Keratinocyte (primary cell): ENCODE data around the gene ITCH. TPM values are rescaled to one million over a fixed set of nuclear protein-coding genes. Genes with fewer than 3 reads are reported as not detected.
"Not testable (repeated sequence)": the region's sequence is repeated elsewhere in the genome, so short reads cannot be mapped to it uniquely, and the experiment has no call there.

Source experiments
- DNase-seq: peaks from one replicate; pipeline ENCODE4 v3.0.0-alpha.2; 2011; ENCODE audit warnings: low read depth, missing footprints, low spot score
- FAIRE-seq: peaks from 2 replicates; lab custom pipeline; 2011; peaks lifted over from hg19 to GRCh38; lab: Jason Lieb, UNC
- H2AFZ ChIP-seq: 2 replicates; pipeline ENCODE4 v1.6.0; 2012; ENCODE audit warnings: low read length, control low read depth, inconsistent platforms; ENCODE audit not compliant: control insufficient read depth
- H3K27ac ChIP-seq: 2 replicates; pipeline ENCODE4 v1.5.1; 2011; ENCODE audit warnings: low read length; ENCODE audit not compliant: control insufficient read depth, insufficient read depth
- H3K27me3 ChIP-seq: 3 replicates; pipeline ENCODE4 v1.6.0; 2011; ENCODE audit warnings: low read length; ENCODE audit not compliant: control insufficient read depth, insufficient read depth; ENCODE audit errors: extremely low read depth
- H3K36me3 ChIP-seq, 2 experiments: 2 replicates in 1 of 2; 3 replicates in 1 of 2; pipeline ENCODE4 v1.5.1; 2011; ENCODE audit warnings: low read length in 2 of 2, mild to moderate bottlenecking in 1 of 2; ENCODE audit not compliant: control insufficient read depth in 2 of 2, insufficient read depth in 2 of 2; ENCODE audit errors: extremely low read depth in 1 of 2
- H3K4me1 ChIP-seq: 3 replicates; pipeline ENCODE4 v1.5.1; 2011; ENCODE audit warnings: low read length; ENCODE audit not compliant: control insufficient read depth, insufficient read depth; ENCODE audit errors: extremely low read depth
- H3K4me2 ChIP-seq: 3 replicates; pipeline ENCODE4 v1.6.0; 2011; ENCODE audit warnings: low read depth, low read length; ENCODE audit not compliant: control insufficient read depth, insufficient read depth; ENCODE audit errors: extremely low read depth
- H3K4me3 ChIP-seq, 3 experiments: fragments of 200-600 bp in 1 of 3; sonication (generic) in 1 of 3; 2 replicates in 2 of 3; 3 replicates in 1 of 3; pipeline ENCODE4 v1.5.1; 2011 to 2016; ENCODE audit warnings: low read length in 3 of 3, mild to moderate bottlenecking in 3 of 3, control low read depth in 2 of 3, inconsistent platforms in 1 of 3, low read depth in 1 of 3, mixed read lengths in 1 of 3, mixed run types in 1 of 3, moderate library complexity in 1 of 3; ENCODE audit not compliant: control insufficient read depth in 2 of 3, insufficient read depth in 2 of 3; ENCODE audit errors: extremely low read depth in 1 of 3
- H3K79me2 ChIP-seq: 2 replicates; pipeline ENCODE4 v1.6.0; 2012; ENCODE audit warnings: low read length; ENCODE audit not compliant: control insufficient read depth, insufficient read depth
- H3K9ac ChIP-seq: 3 replicates; pipeline ENCODE4 v1.6.0; 2011; ENCODE audit warnings: low read length; ENCODE audit not compliant: control insufficient read depth, insufficient read depth; ENCODE audit errors: extremely low read depth
- H3K9me1 ChIP-seq: 3 replicates; pipeline ENCODE4 v1.6.0; 2011; ENCODE audit warnings: low read length; ENCODE audit not compliant: control insufficient read depth, insufficient read depth; ENCODE audit errors: extremely low read depth
- H3K9me3 ChIP-seq: 2 replicates; pipeline ENCODE4 v1.5.1; 2012; ENCODE audit warnings: low read depth, low read length; ENCODE audit not compliant: control insufficient read depth
- H4K20me1 ChIP-seq: 3 replicates; pipeline ENCODE4 v1.6.0; 2011; ENCODE audit warnings: low read length; ENCODE audit not compliant: control insufficient read depth, insufficient read depth; ENCODE audit errors: extremely low read depth
- CTCF ChIP-seq, 3 experiments: IDR thresholded peaks in 1 of 3; conservative IDR thresholded peaks in 1 of 3; optimal IDR thresholded peaks in 1 of 3; 2 replicates in 2 of 3; 3 replicates in 1 of 3; pipeline versions ENCODE3 to v1.5.1; 2011; ENCODE audit warnings: low read length in 3 of 3, mild to moderate bottlenecking in 3 of 3, moderate library complexity in 2 of 3, control low read depth in 1 of 3, inconsistent platforms in 1 of 3; ENCODE audit not compliant: insufficient read depth in 2 of 3; ENCODE audit errors: extremely low read depth in 1 of 3
- EZH2 ChIP-seq: IDR thresholded peaks from one replicate; pipeline ENCODE4 v1.6.1; 2012; ENCODE audit warnings: inconsistent platforms, mild to moderate bottlenecking, low read length, moderate library complexity
- dilution Hi-C: fragments of 300-500 bp; cut with MboI; formaldehyde crosslinking; loops from one replicate; pipeline ENCODE4 v1.7.0; 2020; ENCODE audit warnings: low sequenced_read_pairs; ENCODE audit not compliant: extremely low pct_ligation_motif_present
- polyA plus RNA-seq, 5 experiments: library from polyadenylated mRNA; depleted of rRNA in 3 of 5; stranded (reverse) in 3 of 5; stranded (forward) in 1 of 5; unstranded in 1 of 5; fragments of >200 nt; gene quantifications; 1 replicate in 1 of 5; 2 replicates in 3 of 5; 3 replicates in 1 of 5; pipeline versions ENCODE4 v1.2.1 to v1.2.3, GENCODE V29; 2011 to 2012; ENCODE audit warnings: missing spikeins in 2 of 5, low read depth in 1 of 5, low replicate concordance in 1 of 5

ITCH gene
- polyA plus RNA-seq, 1 donor (not counting 4 experiments of a cell fraction or from before 2014, with no cell fraction given) = 42.5 TPM

- Histone ChIP-seq H3K4me2 (no peak overlapping the region), H3K9me1 (no peaks in the 10 kb centered on the region), H3K4me3 (no peak overlapping the region), H3K27me3 (no peaks in the 10 kb centered on the region), H2AFZ (no peak overlapping the region), H3K79me2 (peaks cover 96% of the 10 kb centered on the region), H3K36me3 (peaks cover 13 to 20% of the 10 kb centered on the region in 2 experiments), H3K9me3 (no peaks in the 10 kb centered on the region), H3K9ac (no peak overlapping the region), H4K20me1 (peaks cover 22% of the 10 kb centered on the region), H3K27ac (no peak overlapping the region), H3K4me1 (peaks cover 12% of the 10 kb centered on the region)
- no peak for TF ChIP-seq CTCF (optimal IDR thresholded peaks at IDR 0.05 in 1 of 3, IDR thresholded peaks at IDR 0.05 in 1 of 3, conservative IDR thresholded peaks at IDR 0.05 in 1 of 3; ENCODE audit: extremely low read depth in 1 of 3, insufficient read depth in 2 of 3, low read length in 3 of 3)
- TF ChIP-seq EZH2 = no peak
- FAIRE-seq (no peak), DNase-seq (no peak)
- dilution Hi-C loops = no loop called here
Observed at GRCh38 chr20:34404803-34405202, 41.7 kb downstream of the ITCH start.

GRCh38 chr20:34405247-34405651 lies 42.2 kb downstream of the ITCH start:
- Histone ChIP-seq H3K79me2 (peaks cover 96% of the 10 kb centered on the region), H4K20me1 (peaks cover 20% of the 10 kb centered on the region), H3K36me3 (peaks cover 14 to 20% of the 10 kb centered on the region in 2 experiments)
- DNase-seq, H3K4me1 ChIP-seq, H3K27ac ChIP-seq, FAIRE-seq, H3K9me1 ChIP-seq, H3K27me3 ChIP-seq, H2AFZ ChIP-seq, H3K4me3 ChIP-seq, H3K4me2 ChIP-seq, H3K9me3 ChIP-seq, dilution Hi-C loops, H3K9ac ChIP-seq: not testable (repeated sequence)

- Histone ChIP-seq H3K79me2 (peaks cover 96% of the 10 kb centered on the region), H4K20me1 (peaks cover 18% of the 10 kb centered on the region), H3K36me3 (peaks cover 19 to 20% of the 10 kb centered on the region in 2 experiments)
- H3K4me2 ChIP-seq, H2AFZ ChIP-seq, H3K9ac ChIP-seq, FAIRE-seq, H3K27ac ChIP-seq, DNase-seq, H3K27me3 ChIP-seq, H3K9me1 ChIP-seq, H3K9me3 ChIP-seq, dilution Hi-C loops, H3K4me1 ChIP-seq, H3K4me3 ChIP-seq: not testable (repeated sequence)
Observed at GRCh38 chr20:34405942-34406341, 42.9 kb downstream of the ITCH start.
